PC-9 (cell line): ENCODE measurements around the gene MS4A3.

ENCODE experiments used
- CTCF ChIP-seq: fragments of 200-600 bp; sonication (generic); conservative IDR thresholded peaks from 2 replicates; pipeline ENCODE4 v1.6.1; 2017; ENCODE audit warnings: mixed run types, antibody characterized with exemption, mild to moderate bottlenecking, moderate library complexity
- EZH2 ChIP-seq: fragments of 200-600 bp; sonication (generic); IDR thresholded peaks from 2 replicates; pipeline ENCODE4 v1.8.0; 2017; ENCODE audit warnings: antibody characterized with exemption, low read depth

GRCh38 chr11:60111793-60112192, 55.3 kb downstream of the MS4A3 start:
- TF ChIP-seq CTCF (no peak), EZH2 (no peak)
